K562 (cell line): ENCODE data around the gene SAMD8. TPM values are rescaled to one million over a fixed set of nuclear protein-coding genes. Genes with fewer than 3 reads are reported as not detected.

Experiments used
- BHLHE40 ChIP-seq: IDR thresholded peaks from 2 replicates; pipeline ENCODE4 v1.6.1; 2011; ENCODE audit warnings: low read length, improper control_type of control experiment
- BRCA1 ChIP-seq, 2 experiments: fragments of 450-650 bp in 1 of 2; sonication (generic) in 1 of 2; formaldehyde crosslinking in 1 of 2; IDR thresholded peaks; 2 replicates each; pipeline versions ENCODE4 v1.5.0 to v1.6.1; 2017 to 2020; ENCODE audit warnings: mild to moderate bottlenecking in 1 of 2, missing genetic modification reagents in 1 of 2
- CBX1 ChIP-seq: sonication (generic); IDR thresholded peaks from 2 replicates; pipeline ENCODE4 v1.6.1; 2016; ENCODE audit warnings: antibody characterized with exemption, low read depth, mild to moderate bottlenecking
- CREB3 ChIP-seq: fragments of 450-650 bp; conservative IDR thresholded peaks from 2 replicates; pipeline ENCODE4 v1.6.1; 2016; ENCODE audit warnings: missing genetic modification characterization, low read depth, mild to moderate bottlenecking, missing compliant biosample characterization, moderate library complexity
- E2F5 ChIP-seq: sonication (generic); formaldehyde crosslinking; IDR thresholded peaks from 2 replicates; pipeline ENCODE4 v1.8.0; 2022; ENCODE audit warnings: mild to moderate bottlenecking, missing genetic modification reagents
- E4F1 ChIP-seq: fragments of 250-450 bp; sonication (Bioruptor Pico); IDR thresholded peaks from 2 replicates; pipeline ENCODE4 v1.5.0; 2021; ENCODE audit warnings: mild to moderate bottlenecking, borderline replicate concordance
- GATA2 ChIP-seq: sonication (generic); formaldehyde crosslinking; IDR thresholded peaks from 2 replicates; pipeline ENCODE4 v1.4.0; 2020; ENCODE audit warnings: mild to moderate bottlenecking, missing genetic modification reagents
- HCFC1 ChIP-seq: IDR thresholded peaks from 2 replicates; pipeline ENCODE4 v1.6.1; 2012; ENCODE audit warnings: low read depth, low read length, improper control_type of control experiment
- HNRNPL ChIP-seq: fragments of 200-400 bp; formaldehyde crosslinking; IDR thresholded peaks from 2 replicates; pipeline ENCODE4 v1.6.1; 2017; ENCODE audit warnings: low read depth, mild to moderate bottlenecking, low read length
- KDM1A ChIP-seq, 2 experiments: fragments of 450-650 bp; IDR thresholded peaks; 2 replicates each; pipeline ENCODE4 v1.6.1; 2016; ENCODE audit warnings: mild to moderate bottlenecking in 2 of 2
- MTA3 ChIP-seq: fragments of 450-650 bp; formaldehyde crosslinking; IDR thresholded peaks from 2 replicates; pipeline ENCODE4 v1.6.1; 2017; ENCODE audit warnings: mild to moderate bottlenecking, borderline replicate concordance
- NCOR1 ChIP-seq: fragments of 450-650 bp; IDR thresholded peaks from 2 replicates; pipeline ENCODE4 v1.6.1; 2016; ENCODE audit warnings: mild to moderate bottlenecking, moderate library complexity
- NFE2 ChIP-seq: IDR thresholded peaks from 2 replicates; pipeline ENCODE4 v1.6.1; 2014; ENCODE audit warnings: antibody characterized with exemption, low read depth
- PHTF2 ChIP-seq: fragments of 250-450 bp; sonication (Bioruptor Pico); IDR thresholded peaks from 2 replicates; pipeline ENCODE4 v1.5.0; 2021; ENCODE audit warnings: mild to moderate bottlenecking
- RCOR1 ChIP-seq, 2 experiments: IDR thresholded peaks; 2 replicates each; pipeline ENCODE4 v1.6.1; 2012; ENCODE audit warnings: low read depth in 2 of 2, low read length in 2 of 2, borderline replicate concordance in 1 of 2, improper control_type of control experiment in 1 of 2
- SMARCA4 ChIP-seq: fragments of 450-650 bp; IDR thresholded peaks from 2 replicates; pipeline ENCODE4 v1.6.1; 2016
- TAL1 ChIP-seq: fragments of 450-650 bp; IDR thresholded peaks from 2 replicates; pipeline ENCODE4 v1.6.1; 2016; ENCODE audit warnings: mild to moderate bottlenecking
- THRA ChIP-seq: fragments of 450-650 bp; IDR thresholded peaks from 2 replicates; pipeline ENCODE4 v1.6.1; 2017; ENCODE audit warnings: mild to moderate bottlenecking, moderate library complexity
- ZBTB33 ChIP-seq: sonication (generic); formaldehyde crosslinking; IDR thresholded peaks from 2 replicates; pipeline ENCODE4 v1.8.1; 2023; ENCODE audit warnings: mild to moderate bottlenecking, missing genetic modification reagents
- ZNF274 ChIP-seq: IDR thresholded peaks from 2 replicates; pipeline ENCODE4 v1.6.1; 2011; ENCODE audit warnings: low read depth, mild to moderate bottlenecking, low read length, moderate library complexity, borderline replicate concordance
- polyA plus RNA-seq, 8 experiments: library from polyadenylated mRNA; depleted of rRNA in 4 of 8; stranded (reverse) in 5 of 8; unstranded in 3 of 8; fragments of >200 nt; fragmentation: Nextera tagmentation in 2 of 8; fragmentation: Illumina TruSeq in 1 of 8; extraction: Ambion mirVana in 2 of 8; extraction: Trizol in 1 of 8; gene quantifications; 2 replicates each; pipeline versions ENCODE4 v1.2.1 to v1.2.3, GENCODE V29; 2011 to 2014; ENCODE audit warnings: inconsistent platforms in 1 of 8, missing spikeins in 1 of 8
- total RNA-seq, 7 experiments: library from RNA; depleted of rRNA in 6 of 7; stranded (reverse); fragments of >200 nt in 6 of 7; fragmentation: Illumina TruSeq in 2 of 7; extraction: Trizol in 2 of 7; gene quantifications; 2 replicates each; pipeline versions ENCODE4 v1.2.1 to v1.2.3, GENCODE V29; 2011 to 2021; ENCODE audit warnings: low replicate concordance in 1 of 7

SAMD8 gene
- total and polyA plus RNA-seq, 9 of the 15 experiments (the other 6 are each of a cell fraction or from before 2014, with no cell fraction given) = 2.7 to 16.1 (median 6.2) TPM

- TF ChIP-seq E4F1 = no peak
- peak in 1 of 2 experiments; percentile 63; a peak in 1 of 4 replicates for TF ChIP-seq RCOR1 (IDR thresholded peaks at IDR 0.05; ENCODE audit: borderline replicate concordance in 1 of 2, low read depth in 2 of 2, low read length in 2 of 2)
- TF ChIP-seq CREB3 (tag) = no peak
- no peak for TF ChIP-seq HCFC1
- no peak for TF ChIP-seq ZNF274
- no peak for TF ChIP-seq BRCA1 (IDR thresholded peaks at IDR 0.05)
- no peak for TF ChIP-seq BRCA1 (CRISPR knock-in tag; IDR thresholded peaks at IDR 0.05)
- no peak for TF ChIP-seq CBX1
- TF ChIP-seq NFE2 = no peak
- no peak for TF ChIP-seq THRA
- no peak for TF ChIP-seq BHLHE40
- no peak for TF ChIP-seq HNRNPL
- peak; percentile 82 to 86 for TF ChIP-seq KDM1A (IDR thresholded peaks at IDR 0.05)
- TF ChIP-seq E2F5 (CRISPR knock-in tag) = no peak
- TF ChIP-seq NCOR1 = peak; percentile 40; the same call in 1 of the 2 replicates
- TF ChIP-seq ZBTB33 (CRISPR knock-in tag) = no peak
- no peak for TF ChIP-seq MTA3
- no peak for TF ChIP-seq PHTF2 (CRISPR knock-in tag)
- TF ChIP-seq GATA2 (CRISPR knock-in tag) = no peak
- TF ChIP-seq TAL1 = peak; percentile 15; the same call in 1 of the 2 replicates
- TF ChIP-seq SMARCA4 = 0 out of 2 replicates have a peak, but pooled peaks have one; percentile 22
Observed at GRCh38 chr10:75123088-75123682, 11.7 kb downstream of the SAMD8 start (continued).
